Motor neuron (in vitro differentiated cells): Measurements from ENCODE around the gene ABTB2. TPM values are rescaled to one million over a fixed set of nuclear protein-coding genes. Genes with fewer than 3 reads are reported as not detected.

Source experiments
- ATAC-seq, 8 experiments: fragments of 200-7000 bp; cut with Tn5 transposase; replicated peaks in 6 of 8; 2 replicates each; pipeline ENCODE4 v1.8.0; 2021; ENCODE audit warnings: mild to moderate bottlenecking in 8 of 8, moderate library complexity in 8 of 8
- H3K27ac ChIP-seq, 2 donors: fragments of 250-450 bp; sonication (Bioruptor Pico); 2 replicates each; pipeline ENCODE4 v1.9.0; 2021; ENCODE audit warnings: antibody characterized with exemption in 2 of 2, mild to moderate bottlenecking in 2 of 2, moderate library complexity in 1 of 2
- H3K4me1 ChIP-seq, 2 donors: fragments of 250-450 bp; sonication (Bioruptor Pico); replicated peaks in 1 of 2; 2 replicates each; pipeline ENCODE4 v1.6.1; 2021; ENCODE audit warnings: antibody characterized with exemption in 2 of 2, mild to moderate bottlenecking in 2 of 2, moderate library complexity in 1 of 2
- H3K4me3 ChIP-seq, 5 donors: fragments of 250-450 bp; sonication (Bioruptor Pico); 2 replicates each; pipeline ENCODE4 v1.9.0; 2021; ENCODE audit warnings: antibody characterized with exemption in 5 of 5, mild to moderate bottlenecking in 5 of 5, moderate library complexity in 4 of 5
- WGBS, 10 experiments: fragments of 450-650 bp; shearing (Covaris generic); methylation state at CpG; one replicate each; pipeline ENCODE4 v1.0.0; 2022; 5-methylcytosine and 5-hydroxymethylcytosine counted together
- in situ Hi-C, 9 experiments: fragments of 400-800 bp; cut with MboI; loops; one replicate each; pipeline ENCODE4 v1.15.0; 2021; ENCODE audit warnings: low sequenced_read_pairs in 9 of 9, low pct_unique_long_range_greater_than_20kb in 2 of 9; ENCODE audit not compliant: unreplicated experiment in 9 of 9
- total RNA-seq, 8 experiments: library from RNA; unstranded; fragments of 300-600 nt; gene quantifications; 2 replicates each; pipeline versions ENCODE4 v1.2.3 to v1.2.4, GENCODE V29; 2022

ABTB2 gene
- total RNA-seq, 8 experiments from 2014 or later = 3.0 to 5.0 (median 3.7) TPM

DNA sequence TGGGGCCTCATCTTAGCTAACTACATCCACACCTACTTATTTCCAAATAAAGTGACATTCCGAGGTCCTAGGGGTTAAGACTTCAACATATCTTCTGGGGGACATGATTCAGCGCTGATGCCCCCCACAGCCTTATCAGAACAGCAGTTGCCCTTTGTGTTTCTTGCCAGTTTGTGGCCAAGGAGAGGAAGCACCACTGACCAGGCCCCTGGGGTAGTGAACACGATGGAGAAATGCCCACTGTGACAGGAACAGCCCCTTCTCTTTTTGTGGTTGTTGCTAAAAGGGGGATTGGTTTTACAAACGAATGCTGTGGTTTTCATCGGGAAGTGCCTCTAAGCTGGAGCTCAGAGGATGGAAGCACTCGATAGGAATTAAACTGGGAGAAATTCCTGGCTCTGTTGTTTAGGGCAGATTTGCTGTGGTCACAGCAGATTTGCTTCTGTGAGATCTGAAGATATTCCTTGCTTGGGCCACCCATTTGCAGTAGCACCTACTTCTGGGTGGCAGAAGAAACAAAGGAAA, 88.8 kb downstream of the ABTB2 start:
- Histone ChIP-seq H3K4me3 (no peak overlapping the region), H3K27ac (no peak overlapping the region), H3K4me1 (peaks cover 11 to 25% of the 10 kb centered on the region in 2 donors)
- ATAC-seq = no peak
- in situ Hi-C loops = no loop called here
- WGBS, 10 experiments = 60 to 100% (median 68%) methylated on average over 1 to 6 of the region's 6 CpGs; no CpG with 5 or more reads in 2 of the 10 experiments

DNA sequence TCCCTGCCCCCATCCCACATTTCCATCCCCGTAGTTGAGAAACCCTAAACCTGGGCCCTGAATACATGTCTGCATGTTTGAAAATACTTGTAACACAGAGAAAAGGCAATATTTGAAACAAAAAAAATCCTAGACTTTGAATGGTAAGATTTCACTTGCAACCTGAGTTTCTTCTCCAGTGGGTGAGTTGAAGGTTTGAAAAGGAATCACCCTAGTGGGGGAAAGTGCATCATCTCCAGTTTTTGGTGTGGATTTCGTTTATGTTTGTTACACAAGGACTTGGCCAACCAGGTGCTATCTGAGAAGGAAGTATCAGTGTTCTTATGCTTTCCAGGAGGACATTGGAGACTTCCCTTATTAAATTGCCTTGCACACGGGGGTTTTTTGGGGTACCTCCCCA, 90.4 kb downstream of the ABTB2 start:
- H3K4me3 ChIP-seq = no peak overlapping the region
- WGBS, 10 experiments = 43 to 100% (median 71%) methylated on average over 1 to 3 of the region's 3 CpGs; no CpG with 5 or more reads in 2 of the 10 experiments
- no peak for ATAC-seq

DNA sequence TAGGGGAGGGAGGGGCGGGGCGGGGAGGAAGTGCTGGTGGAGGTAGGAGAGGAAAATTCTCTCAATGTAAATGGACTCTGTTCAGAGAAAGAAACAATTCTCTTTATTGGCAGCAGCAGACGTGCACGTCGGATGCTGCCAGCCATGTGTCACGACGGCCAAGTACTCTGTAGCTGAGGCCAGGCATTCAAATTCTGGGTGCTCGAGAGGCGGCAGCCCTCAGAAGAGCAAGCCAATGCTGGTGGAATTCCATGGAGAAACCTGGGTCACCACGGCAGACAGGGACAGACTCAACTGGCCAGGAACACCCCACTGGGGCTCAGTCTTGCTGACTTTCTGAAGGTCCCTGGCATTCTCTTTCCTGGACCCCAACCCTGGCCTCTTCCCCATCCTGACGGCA, 90.8 kb downstream of the ABTB2 start:
- ATAC-seq = peak; percentile 36 to 53 (median 49)
- Histone ChIP-seq H3K27ac (no peak overlapping the region), H3K4me3 (no peak overlapping the region), H3K4me1 (peaks cover 21 to 35% of the 10 kb centered on the region in 2 donors)
- WGBS, 10 experiments = 60 to 70% methylated on average over 1 to 2 of the region's 11 CpGs; no CpG with 5 or more reads in 8 of the 10 experiments
- in situ Hi-C loops = no loop called here

More for the DNA sequence above, 90.4 kb downstream of the ABTB2 start:
- Histone ChIP-seq H3K4me1 (peaks cover 18 to 31% of the 10 kb centered on the region in 2 donors), H3K27ac (no peak overlapping the region)
- in situ Hi-C loops = no loop called here

DNA sequence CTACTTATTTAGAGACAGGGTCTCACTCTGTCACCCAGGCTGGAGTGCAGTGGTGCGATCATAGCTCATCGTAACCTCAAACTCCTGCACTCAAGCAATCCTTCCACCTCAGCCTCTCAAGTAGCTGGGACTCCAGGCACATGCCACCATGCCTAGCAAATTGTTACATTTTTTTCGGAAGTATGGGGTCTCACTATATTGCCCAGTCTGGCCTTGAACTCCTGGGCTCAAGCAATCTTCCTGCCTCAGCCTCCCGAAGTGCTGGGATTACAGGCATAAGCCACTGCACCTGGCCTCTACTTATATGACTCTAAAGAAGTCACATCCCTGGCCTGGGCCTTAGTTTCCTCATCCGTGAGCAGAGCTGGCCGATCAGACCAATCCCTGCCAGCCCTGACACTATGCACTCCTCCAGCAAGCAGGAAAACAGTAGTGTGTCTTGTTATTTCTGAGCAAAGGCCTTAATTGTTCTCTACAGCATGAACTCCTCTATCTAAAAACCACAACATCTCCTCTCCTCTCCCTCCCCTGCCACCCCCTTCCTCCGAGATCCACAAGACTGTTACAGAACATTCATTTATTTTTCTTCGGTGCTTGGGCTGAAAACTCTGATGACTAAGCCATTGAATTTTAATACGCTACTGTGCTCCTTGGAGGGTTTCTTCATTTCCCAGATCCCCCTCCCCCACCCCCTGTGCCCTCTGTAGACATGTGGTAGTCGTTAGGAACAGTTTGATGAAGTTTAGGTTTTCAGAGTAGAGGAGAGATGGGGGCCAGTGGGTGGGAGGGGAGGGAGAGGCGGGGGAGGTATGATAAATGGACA, 91.5 kb downstream of the ABTB2 start:
- WGBS, 10 experiments = 43 to 100% (median 94%) methylated on average over 1 to 7 of the region's 11 CpGs; no CpG with 5 or more reads in 3 of the 10 experiments
- peak; percentile 77 to 89 (median 84) for ATAC-seq
- Histone ChIP-seq H3K4me1 (peaks cover 21 to 34% of the 10 kb centered on the region in 2 donors), H3K27ac (no peak overlapping the region), H3K4me3 (no peak overlapping the region)
- in situ Hi-C loops = no loop called here

DNA sequence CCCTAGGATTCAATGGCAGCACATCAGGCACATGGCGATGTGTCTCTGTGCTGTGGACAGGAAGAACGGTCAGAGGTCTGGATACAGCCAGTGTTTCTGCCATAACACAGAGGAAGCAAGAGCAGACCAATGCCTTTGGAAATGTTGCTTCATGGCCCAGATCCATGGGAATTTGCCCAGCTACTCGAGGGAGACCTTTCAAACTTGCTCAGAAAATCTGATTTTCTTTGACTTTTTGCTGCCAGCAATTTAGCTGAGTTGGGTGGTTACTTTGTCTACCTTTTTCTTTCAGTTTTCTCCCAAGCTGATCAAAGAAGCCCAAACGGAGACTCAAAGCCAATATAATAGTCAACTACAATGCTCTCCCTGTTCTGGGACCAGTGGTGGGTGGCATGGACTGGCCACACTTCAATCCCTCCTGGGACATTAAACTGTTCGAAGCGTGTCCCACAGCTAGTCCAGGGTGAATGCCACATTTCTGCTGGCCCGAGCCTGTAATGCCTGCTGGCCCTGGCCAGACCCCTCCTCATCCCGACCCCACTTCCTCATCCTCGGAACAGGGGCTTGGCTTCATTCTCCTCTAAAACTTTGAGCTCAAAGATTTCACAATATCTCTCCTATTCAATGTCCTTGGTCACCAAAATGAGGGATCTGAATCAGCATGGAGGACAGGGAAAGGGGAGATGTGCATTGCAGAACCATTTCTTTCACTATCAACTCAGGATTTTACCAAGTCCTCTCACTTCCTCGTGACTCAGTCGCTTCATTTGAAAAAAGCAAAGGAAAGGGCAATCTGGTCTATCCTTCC, 93.3 kb downstream of the ABTB2 start:
- Histone ChIP-seq H3K27ac (no peak overlapping the region), H3K4me1 (peaks cover 32% of the 10 kb centered on the region in 2 donors), H3K4me3 (no peak overlapping the region)
- no peak for ATAC-seq
- 75 to 100% (median 93%) methylated on average over 2 to 9 of the region's 11 CpGs; no CpG with 5 or more reads in 1 of the 10 experiments for WGBS, 10 experiments
- in situ Hi-C loops = no loop called here

- in situ Hi-C loops = no loop called here
- peaks cover 32% of the 10 kb centered on the region in 2 donors for H3K4me1 ChIP-seq
- WGBS, 10 experiments = 46 to 76% (median 56%) methylated on average over 3 to 4 of the region's 7 CpGs; no CpG with 5 or more reads in 7 of the 10 experiments
- ATAC-seq = no peak
- no peak overlapping the region for H3K27ac ChIP-seq
- H3K4me3 ChIP-seq = no peak overlapping the region
Observed at GRCh38 chr11:34263441-34264091, 94.2 kb downstream of the ABTB2 start.

DNA sequence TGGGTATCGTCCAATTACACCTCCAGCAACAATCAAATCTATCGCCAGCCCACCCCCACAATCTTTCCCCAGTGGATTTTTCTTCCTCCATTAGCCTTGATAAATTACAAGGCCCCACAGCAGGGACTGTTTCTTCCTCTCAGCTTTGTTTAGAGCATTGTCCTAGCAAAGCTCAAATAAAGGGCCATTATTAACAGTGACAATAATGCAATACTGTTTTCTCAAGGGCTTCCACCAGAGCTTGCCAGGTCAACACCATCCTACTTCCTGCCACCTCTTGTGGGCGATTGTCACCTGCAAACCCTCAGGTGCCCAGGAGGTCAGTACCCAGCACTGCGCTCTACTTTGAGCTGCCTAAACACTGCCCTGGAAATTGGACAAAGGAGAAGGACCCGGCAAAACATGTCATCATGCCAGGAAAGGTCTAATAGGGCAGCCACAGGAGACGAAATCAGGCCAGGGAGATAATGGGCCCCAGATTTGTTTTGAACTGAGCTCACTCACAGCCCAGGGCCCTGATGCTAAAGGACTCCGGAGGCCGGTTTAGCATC, 95.2 kb downstream of the ABTB2 start:
- 33 to 92% (median 69%) methylated on average over 1 to 7 of the region's 8 CpGs; no CpG with 5 or more reads in 1 of the 10 experiments for WGBS, 10 experiments
- H3K4me3 ChIP-seq = no peak overlapping the region
- ATAC-seq = peak in 3 of 8 experiments; percentile 5 to 28 (median 13)
- H3K27ac ChIP-seq = no peak overlapping the region
- H3K4me1 ChIP-seq = peaks cover 32% of the 10 kb centered on the region in 2 donors
- in situ Hi-C loops = no loop called here

DNA sequence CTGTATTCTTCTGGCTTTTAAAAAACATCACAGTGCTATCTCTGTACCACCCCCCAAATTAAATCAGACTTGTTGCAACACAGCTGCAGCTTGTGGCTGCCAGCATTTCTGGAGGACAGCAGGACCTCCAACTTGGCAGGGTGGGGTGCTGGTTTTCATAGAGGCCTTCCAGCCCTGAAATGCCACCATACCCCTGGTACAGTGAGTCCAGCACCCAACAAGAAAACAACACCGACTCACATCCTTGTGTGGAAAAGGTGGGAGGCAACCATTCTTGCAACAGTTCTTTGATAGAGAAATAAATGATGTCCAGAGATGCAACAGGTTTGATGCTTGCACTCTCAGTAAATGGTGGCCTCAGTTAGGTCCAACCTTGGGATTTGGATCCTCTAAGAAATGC, 96.0 kb downstream of the ABTB2 start:
- 88 to 100% (median 100%) methylated on average over 1 of the region's 1 CpG; no CpG with 5 or more reads in 5 of the 10 experiments for WGBS, 10 experiments
- no peak overlapping the region for H3K27ac ChIP-seq
- in situ Hi-C loops = no loop called here
- no peak overlapping the region for H3K4me3 ChIP-seq
- peaks cover 25% of the 10 kb centered on the region in 2 donors for H3K4me1 ChIP-seq
- ATAC-seq = no peak

DNA sequence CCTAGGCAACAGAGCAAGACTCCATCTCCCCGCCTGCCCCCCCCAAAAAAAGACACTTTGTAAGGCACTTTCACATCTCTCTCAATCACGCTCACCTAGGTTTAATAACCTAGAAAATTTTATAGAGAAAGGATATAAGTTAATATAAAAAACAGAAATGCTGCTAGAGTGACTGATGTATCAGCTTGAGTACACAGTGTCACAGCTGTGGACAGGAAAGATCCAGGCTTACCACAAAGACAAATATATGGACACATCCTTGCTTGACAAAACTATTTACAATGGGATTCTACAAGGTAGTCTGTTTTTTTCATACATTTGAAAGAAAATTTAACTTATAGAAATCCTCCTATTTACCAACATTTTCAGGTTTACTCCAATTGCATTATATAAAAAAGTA, 96.7 kb downstream of the ABTB2 start:
- no peak for ATAC-seq
- Histone ChIP-seq H3K4me1 (peaks cover 18 to 21% of the 10 kb centered on the region in 2 donors), H3K27ac (no peak overlapping the region), H3K4me3 (no peak overlapping the region)
- in situ Hi-C loops = no loop called here
- WGBS, 10 experiments = 71 to 100% (median 83%) methylated on average over 1 to 2 of the region's 2 CpGs; no CpG with 5 or more reads in 3 of the 10 experiments

DNA sequence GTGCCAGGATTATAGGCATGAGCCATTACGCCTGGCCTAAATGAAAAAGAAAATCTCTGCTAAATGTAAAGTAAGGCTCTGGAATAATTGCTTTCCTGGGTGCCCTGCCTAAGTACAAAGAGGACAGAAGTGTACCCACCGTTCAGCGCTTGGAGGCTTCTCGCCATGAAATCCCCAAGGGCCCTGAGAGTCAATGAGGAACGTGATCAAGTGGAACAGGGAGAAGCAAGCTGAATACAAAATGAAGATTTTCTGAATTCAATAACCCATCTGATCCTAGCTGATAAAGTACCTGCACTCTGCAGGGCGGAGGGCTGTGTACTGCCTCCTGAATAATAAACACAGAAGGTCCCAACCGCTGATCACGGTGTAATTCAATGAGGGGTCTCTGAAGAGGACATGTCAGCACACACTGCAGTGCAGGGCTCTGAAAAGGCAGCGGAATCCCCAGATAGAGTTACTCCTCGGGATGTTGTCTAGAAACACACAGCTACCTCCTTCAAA, 97.7 kb downstream of the ABTB2 start:
- in situ Hi-C loops = no loop called here
- ATAC-seq = peak in 4 of 8 experiments; percentile 25 to 64 (median 58)
- H3K27ac ChIP-seq = peak overlapping the region in 1 of 2 donors; percentile 39
- H3K4me1 ChIP-seq = peaks cover 16 to 21% of the 10 kb centered on the region in 2 donors
- H3K4me3 ChIP-seq = no peak overlapping the region
- 70 to 100% (median 81%) methylated on average over 1 to 8 of the region's 10 CpGs; no CpG with 5 or more reads in 1 of the 10 experiments for WGBS, 10 experiments

- in situ Hi-C loops = no loop called here
- 20 to 100% (median 76%) methylated on average over 1 to 3 of the region's 3 CpGs for WGBS, 10 experiments
- no peak overlapping the region for H3K4me3 ChIP-seq
- no peak overlapping the region for H3K27ac ChIP-seq
- ATAC-seq = peak in 2 of 8 experiments; percentile 49 to 60
- peaks cover 16 to 21% of the 10 kb centered on the region in 2 donors for H3K4me1 ChIP-seq
Observed at GRCh38 chr11:34259087-34259486, 98.7 kb downstream of the ABTB2 start.

GRCh38 chr11:34256626-34257025, 101.2 kb downstream of the ABTB2 start:
- in situ Hi-C loops = no loop called here
- no peak for ATAC-seq

More at GRCh38 chr11:34256626-34257025, 101.2 kb downstream of the ABTB2 start:
- Histone ChIP-seq H3K4me3 (no peak overlapping the region), H3K4me1 (peaks cover 7 to 12% of the 10 kb centered on the region in 2 donors), H3K27ac (no peak overlapping the region)
- 57 to 100% (median 84%) methylated on average over 1 to 6 of the region's 6 CpGs; no CpG with 5 or more reads in 2 of the 10 experiments for WGBS, 10 experiments
